ENCODE results near the gene RFTN2. TPM values are rescaled to one million over a fixed set of nuclear protein-coding genes. Genes with fewer than 3 reads are reported as not detected.
"Not testable (repeated sequence)": the region's sequence is repeated elsewhere in the genome, so short reads cannot be mapped to it uniquely, and the experiment has no call there.

Gene RFTN2, protein sequence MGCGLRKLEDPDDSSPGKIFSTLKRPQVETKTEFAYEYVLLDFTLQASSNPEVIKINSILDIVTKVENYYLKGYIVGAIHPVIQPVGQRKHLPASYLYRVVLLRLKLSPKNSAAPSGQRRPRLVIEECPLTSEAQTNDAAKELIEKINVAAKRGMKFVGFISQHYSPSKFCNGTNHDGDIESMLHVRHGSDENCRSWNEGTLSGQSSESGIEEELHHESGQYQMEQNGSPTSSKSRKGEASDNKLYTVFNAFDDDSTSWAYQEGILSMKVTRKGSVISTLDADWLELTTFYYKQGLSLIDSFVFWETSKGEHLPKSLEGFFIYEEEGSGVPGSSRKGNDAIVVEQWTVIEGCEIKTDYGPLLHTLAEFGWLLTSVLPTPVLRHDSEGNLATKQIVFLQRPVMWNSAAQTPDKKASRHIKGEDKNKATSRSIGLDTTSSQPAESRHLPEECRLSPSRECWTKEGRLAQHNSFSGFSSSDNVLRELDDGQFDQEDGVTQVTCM
- polyA plus RNA-seq (2013, experiment 1 of 2; ENCODE audit: insufficient read length): 7.8 TPM
- 8.2 TPM for polyA plus RNA-seq (2013, experiment 2 of 2; ENCODE audit: insufficient read length)

DNA sequence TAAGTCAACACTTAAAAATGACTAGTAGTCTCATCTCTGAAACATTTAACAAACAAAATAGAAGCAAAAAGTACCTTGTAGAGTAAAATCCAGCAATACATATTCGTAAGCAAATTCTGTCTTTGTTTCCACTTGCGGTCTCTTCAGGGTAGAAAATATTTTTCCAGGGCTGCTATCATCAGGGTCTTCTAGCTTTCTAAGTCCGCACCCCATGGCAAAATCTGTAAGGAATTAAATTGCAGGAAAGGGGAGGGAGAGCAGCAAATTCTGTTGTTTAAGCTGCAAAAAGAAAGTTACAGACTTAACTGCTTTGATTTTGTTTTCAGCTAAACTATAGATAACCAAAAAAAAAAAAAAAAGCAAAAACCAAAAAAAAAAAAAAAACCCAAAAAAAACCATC is at the start of gene RFTN2:
RFTN2 (minus strand) TSS at position 342 of the 400 bp plus-strand sequence; CDS start at position 213, 129 bp downstream.
- DNase-seq: peak; percentile 32

DNA sequence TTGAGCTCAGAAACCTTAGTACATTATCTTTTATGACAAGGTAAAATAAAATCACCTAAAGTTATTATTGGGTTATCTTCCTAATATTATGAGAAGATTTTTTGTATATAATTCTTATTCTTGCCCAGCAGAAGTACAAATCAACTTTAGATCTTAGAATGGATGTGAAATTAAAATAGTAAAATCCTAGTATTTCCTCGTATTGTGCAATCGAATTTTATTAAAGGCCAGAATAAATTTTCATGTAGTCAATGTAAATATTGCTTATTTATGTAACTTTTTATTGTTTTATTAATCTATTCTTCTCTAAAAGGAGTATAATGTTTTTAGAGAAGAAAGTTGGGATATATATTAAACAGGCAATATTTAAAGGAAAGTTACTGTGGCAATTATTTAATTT is 42.5 kb upstream of the RFTN2 start:
- no peak for DNase-seq

DNA sequence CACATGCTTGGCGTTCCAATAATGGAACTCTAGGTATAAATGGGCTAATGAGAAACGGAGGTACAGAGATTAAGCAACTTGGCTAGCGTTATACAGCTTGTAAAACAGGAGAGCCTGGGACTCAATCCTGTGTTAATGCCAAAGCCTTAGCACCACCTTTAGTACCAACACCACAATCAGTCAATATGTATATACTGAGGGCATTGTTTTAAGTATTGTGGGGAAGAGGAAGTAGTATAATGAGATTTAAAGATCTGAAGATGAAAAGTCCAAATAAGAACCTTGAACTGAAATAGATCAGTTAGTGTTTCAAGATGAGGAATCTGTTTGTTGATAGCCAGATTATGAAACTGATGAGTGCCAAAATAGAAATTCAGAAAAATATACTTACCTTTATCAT is 37.9 kb upstream of the RFTN2 start:
- DNase-seq: no peak

DNA sequence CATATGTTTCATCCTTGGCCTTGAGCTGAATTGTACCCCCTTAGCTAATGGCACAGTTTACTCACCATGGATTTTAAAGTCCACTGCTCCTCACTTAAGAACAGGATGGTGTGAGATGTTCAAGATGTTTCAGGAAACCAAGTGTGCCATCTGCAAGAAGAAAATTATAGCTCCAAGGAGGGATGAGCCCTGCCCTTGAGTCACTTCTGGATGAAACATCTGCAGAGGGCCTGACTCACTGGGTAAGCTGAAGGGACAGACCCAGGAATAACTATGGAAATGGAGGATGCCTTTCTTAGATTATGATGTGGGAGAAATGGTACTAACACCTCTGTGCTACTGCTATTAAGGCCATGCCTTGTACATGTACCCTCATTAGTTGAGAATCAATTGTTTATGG is 36.2 kb upstream of the RFTN2 start:
- no peak for DNase-seq

GRCh38 chr2:197710424-197711042 is 35.1 kb upstream of the RFTN2 start:
- no peak for DNase-seq

- DNase-seq: not testable (repeated sequence)
Measured at GRCh38 chr2:197709140-197709539, 33.8 kb upstream of the RFTN2 start.

GRCh38 chr2:197708331-197708730 is 32.9 kb upstream of the RFTN2 start:
- peak; percentile 76 for DNase-seq

DNA sequence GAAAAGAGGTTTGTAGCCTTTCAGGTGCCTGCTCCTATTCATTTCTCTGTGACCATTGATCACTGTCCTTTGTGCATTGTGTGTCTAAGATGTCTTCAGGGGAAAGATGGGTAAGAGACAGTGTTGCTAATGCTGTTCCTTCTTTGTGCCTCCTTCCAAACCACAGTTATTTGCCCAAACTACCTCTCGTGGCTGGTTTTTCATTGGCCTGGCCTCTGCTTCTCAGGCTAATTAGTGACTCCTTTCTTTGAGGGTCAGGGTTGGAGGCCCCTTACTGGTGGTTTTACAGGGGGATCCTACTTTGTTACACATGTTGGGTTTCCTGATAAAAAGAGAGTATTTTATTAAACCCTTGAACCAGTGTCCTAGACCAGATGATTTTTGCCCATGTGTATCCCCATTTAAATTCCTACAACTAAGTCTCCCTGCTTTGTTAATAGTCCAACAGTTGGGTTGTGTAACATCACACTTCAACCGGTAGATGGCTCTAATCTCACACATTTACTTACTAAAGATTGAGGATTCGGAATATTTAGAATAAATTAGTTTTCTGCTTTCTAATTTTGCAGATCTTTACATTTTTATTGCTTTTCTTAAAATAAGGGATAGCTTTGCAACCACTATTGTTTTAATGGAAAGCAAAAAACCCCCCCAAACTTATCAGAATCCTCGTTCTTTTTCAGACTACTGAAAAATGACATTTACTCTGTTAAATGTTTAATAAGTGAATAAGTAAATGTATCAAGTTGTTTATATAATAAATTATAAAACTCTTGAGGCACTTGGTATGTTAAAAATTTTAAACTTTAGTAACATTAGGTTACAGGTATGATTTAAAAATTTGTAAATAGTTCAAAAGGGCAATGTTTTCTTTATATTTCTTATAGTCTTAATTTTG is 32.2 kb upstream of the RFTN2 start:
- DNase-seq: peak; percentile 55

DNA sequence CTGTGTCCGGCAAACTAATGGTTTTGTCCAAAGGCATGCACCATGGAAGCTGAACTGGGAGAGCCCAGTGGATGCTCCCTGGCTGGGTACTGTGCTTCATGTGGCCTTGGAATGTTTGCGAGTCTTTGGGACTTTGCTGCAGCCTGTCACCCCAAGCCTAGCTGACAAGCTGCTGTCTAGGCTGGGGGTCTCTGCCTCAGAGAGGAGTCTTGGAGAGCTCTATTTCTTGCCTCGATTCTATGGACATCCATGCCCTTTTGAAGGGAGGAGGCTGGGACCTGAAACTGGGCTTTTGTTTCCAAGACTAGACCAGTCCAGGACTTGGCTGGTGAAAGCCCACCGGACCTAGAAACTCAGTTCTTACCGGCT is 31.4 kb upstream of the RFTN2 start:
- DNase-seq: no peak

DNA sequence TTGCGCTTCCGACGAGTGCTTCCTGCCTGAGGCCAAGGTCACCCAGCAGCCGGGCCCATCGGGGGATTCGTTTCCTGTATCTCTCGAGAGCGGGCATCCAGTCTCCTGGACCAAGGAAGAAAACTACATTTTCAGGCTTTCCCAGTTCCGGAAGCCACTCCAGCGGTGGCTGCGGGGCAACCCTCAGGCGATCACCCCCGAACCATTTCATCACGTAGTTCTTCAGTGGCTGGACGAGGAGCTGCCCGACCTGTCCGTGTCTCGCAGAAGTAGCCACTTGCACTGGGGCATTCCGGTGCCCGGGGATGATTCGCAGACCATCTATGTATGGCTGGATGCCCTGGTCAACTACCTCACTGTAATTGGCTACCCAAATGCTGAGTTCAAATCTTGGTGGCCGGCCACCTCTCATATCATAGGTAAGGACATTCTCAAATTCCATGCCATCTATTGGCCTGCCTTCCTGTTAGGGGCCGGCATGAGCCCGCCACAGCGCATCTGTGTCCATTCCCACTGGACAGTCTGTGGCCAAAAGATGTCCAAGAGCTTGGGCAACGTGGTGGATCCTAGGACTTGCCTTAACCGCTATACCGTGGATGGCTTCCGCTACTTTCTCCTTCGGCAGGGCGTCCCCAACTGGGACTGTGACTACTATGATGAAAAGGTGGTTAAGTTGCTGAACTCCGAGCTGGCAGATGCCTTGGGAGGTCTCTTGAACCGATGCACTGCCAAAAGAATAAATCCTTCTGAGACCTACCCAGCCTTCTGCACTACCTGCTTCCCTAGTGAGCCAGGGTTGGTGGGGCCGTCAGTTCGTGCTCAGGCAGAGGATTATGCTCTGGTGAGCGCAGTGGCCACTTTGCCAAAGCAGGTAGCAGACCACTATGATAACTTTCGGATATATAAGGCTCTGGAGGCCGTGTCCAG is 30.8 kb upstream of the RFTN2 start:
- no peak for DNase-seq

DNA sequence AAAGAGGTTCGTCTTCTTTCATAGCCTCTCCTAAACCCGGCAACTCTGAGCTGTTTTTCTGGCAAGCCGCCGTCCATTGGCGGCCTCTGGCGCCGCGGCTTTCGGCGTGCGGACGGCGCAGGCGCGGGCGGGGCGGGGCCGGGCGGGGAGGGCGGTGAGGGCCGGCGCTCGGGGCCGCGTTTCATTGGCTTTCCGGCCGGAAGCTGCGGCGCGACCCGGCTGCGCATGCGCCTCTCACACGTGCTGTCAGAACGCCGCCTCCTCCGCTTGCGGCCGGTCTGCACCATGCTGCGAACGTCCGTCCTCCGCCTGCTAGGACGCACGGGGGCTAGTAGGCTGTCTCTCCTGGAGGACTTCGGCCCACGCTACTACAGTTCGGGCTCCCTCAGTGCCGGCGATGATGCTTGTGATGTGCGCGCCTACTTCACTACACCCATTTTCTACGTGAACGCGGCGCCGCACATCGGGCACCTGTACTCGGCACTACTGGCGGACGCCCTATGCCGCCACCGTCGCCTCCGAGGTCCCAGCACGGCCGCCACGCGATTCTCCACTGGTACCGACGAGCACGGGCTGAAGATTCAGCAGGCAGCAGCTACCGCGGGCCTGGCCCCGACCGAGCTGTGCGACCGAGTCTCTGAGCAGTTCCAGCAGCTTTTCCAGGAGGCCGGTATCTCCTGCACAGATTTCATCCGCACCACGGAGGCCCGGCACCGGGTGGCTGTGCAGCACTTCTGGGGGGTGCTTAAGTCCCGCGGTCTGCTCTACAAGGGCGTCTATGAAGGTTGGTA is 29.9 kb upstream of the RFTN2 start, which contains the start of gene MARS2:
MARS2 (plus strand) TSS at position 249 of the 791 bp plus-strand sequence; CDS start at position 286, 37 bp downstream.
- DNase-seq: peak; percentile 93

DNA sequence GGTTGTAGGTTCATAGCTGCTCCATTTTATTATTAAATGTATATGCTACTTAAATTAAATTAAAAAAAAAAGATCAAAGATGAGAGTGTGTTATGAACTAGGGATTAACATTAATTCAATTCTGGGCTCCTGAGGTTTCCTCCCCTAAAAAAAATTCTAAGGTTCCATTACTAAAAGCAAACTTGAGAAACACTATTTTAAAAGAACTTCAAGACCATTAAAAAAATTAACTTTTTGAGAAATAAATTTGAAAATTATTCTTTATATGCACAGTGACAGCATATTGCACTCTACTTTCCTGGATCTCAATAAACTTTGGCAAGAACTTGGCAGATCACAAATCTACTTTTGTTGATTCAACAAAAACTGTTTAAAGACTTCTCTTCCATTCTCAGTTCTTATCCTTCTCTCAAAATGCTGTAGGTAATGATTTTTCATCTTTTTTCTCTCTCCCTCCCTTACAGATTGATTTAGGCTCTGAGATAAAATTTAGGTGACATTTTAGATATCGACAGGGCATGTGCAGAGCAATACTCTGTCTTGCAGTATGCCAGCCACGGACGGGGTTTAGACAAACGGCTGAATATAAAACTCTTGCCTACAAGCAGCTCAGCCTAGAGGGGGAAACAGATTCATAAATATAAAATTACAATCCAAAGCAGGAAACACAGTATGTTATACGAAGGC is 29.2 kb upstream of the RFTN2 start:
- DNase-seq: no peak

DNA sequence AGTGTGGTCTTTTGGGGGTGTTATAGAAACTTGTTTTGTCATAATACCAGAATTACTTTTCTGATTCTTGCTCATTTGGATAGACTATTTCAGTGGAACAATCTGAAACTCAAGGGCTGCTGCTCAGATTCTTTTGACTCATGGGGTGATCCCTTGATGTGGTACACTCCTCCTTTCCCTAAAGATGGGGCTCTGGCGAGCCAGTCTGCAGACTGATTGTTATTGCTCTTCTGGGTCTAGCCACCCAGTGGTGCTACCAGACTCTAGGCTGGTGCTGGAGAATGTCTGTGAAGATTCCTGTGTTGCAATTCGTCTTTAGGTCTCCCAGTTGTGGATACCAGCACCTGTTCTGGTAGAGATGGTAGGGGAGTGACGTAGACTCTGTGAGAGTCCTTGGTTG is 25.6 kb upstream of the RFTN2 start:
- no peak for DNase-seq

DNA sequence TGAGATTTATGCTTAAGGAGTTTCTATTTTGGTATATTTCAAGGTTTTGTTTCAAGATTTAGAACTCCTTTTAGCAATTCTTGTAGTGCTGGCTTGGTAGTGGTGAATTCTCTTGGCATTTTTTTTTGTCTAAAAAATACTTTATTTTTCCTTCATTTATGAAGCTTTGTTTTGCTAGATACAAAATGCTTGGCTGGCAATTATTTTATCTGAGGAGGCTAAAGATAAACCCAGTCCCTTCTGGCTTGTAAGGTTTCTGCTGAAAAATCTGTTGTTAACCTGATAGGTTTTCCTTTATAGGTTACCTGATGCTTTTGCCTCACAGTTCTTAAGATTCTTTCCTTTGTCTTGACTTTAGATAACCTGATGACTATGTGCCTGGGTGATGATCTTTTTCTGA is 24.3 kb upstream of the RFTN2 start:
- DNase-seq: not testable (repeated sequence)

- DNase-seq: not testable (repeated sequence)
Measured at GRCh38 chr2:197696571-197696970, 21.2 kb upstream of the RFTN2 start.

DNA sequence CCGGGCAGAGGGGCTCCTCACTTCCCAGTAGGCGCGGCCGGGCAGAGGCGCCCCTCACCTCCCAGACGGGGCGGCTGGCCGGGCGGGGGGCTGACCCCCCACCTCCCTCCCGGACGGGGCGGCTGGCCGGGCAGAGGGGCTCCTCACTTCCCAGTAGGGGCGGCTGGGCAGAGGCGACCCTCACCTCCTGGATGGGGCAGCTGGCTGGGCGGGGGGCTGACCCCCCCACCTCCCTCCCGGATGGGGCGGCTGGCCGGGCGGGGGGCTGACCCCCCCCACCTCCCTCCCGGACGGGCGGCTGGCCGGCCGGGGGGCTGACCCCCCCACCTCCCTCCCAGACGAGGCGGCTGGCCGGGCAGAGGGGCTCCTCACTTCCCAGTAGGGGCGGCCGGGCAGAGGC is 20.6 kb upstream of the RFTN2 start:
- DNase-seq: not testable (repeated sequence)

- DNase-seq: not testable (repeated sequence)
Measured at GRCh38 chr2:197695206-197695605, 19.8 kb upstream of the RFTN2 start.

DNA sequence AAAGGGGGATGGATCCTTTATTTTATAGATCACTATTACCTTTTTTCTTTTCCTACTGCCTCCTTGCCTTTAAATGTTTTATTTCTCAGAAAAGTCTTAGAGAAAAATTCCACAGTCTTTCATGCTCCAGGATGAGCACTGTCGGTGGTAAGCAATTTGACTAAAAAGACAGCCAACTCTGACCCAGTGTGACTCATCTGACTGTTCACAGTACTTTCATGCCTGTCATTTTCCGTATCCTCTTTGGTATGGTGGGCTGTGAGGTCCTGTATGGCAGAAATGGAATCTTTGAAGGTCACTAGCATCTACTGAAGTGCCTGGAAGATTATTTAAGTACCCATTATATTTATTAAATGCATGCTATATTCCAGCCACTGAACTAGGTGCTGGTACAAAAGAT is 2.1 kb upstream of the RFTN2 start:
- peak; percentile 60 for DNase-seq

GRCh38 chr2:197677056-197677455 is 1.7 kb upstream of the RFTN2 start:
- DNase-seq: no peak

GRCh38 chr2:197675711-197676188 is 363 bp upstream of the RFTN2 start:
- DNase-seq: peak; percentile 87

All from fibroblast of skin of abdomen (primary cell).